ENCODE measurements around the gene CEP97.

Gene CEP97

GRCh38 chr3:101816215-101817149, 92.1 kb downstream of the CEP97 start:
- peak; percentile 21 for FAIRE-seq

- no peak for FAIRE-seq
These were observed 93.6 kb downstream of the CEP97 start for GRCh38 chr3:101817992-101818391.

- FAIRE-seq = no peak
These were observed 95.3 kb downstream of the CEP97 start for GRCh38 chr3:101819649-101820206.
